K562 (cell line): ENCODE measurements around the gene TESK2.

Experiments used
- CEBPB ChIP-seq: fragments of 450-650 bp; IDR thresholded peaks from 2 replicates; pipeline ENCODE4 v1.6.1; 2016; ENCODE audit warnings: missing genetic modification characterization, missing compliant biosample characterization
- CHD2 ChIP-seq: IDR thresholded peaks from 2 replicates; pipeline ENCODE4 v1.6.1; 2011; ENCODE audit warnings: low read depth, low read length
- CTCF ChIP-seq, 3 experiments: IDR thresholded peaks in 2 of 3; conservative IDR thresholded peaks in 1 of 3; 2 replicates each; pipeline ENCODE4 v1.5.1; 2011 to 2012; ENCODE audit warnings: low read length in 3 of 3, mild to moderate bottlenecking in 3 of 3, control low read depth in 2 of 3, improper control_type of control experiment in 1 of 3, inconsistent platforms in 1 of 3, low read depth in 1 of 3, mixed read lengths in 1 of 3, moderate library complexity in 1 of 3; ENCODE audit not compliant: insufficient read depth in 2 of 3
- EP300 ChIP-seq: IDR thresholded peaks from 2 replicates; pipeline ENCODE4 v1.6.1; 2012; ENCODE audit warnings: low read length, improper control_type of control experiment
- NCOA1 ChIP-seq: fragments of 450-650 bp; IDR thresholded peaks from 2 replicates; pipeline ENCODE4 v1.6.1; 2016; ENCODE audit warnings: low read depth
- NR2F6 ChIP-seq: fragments of 450-650 bp; formaldehyde crosslinking; IDR thresholded peaks from 2 replicates; pipeline ENCODE4 v1.4.0; 2020; ENCODE audit warnings: mild to moderate bottlenecking
- NR4A1 ChIP-seq, 2 experiments: fragments of 250-450 bp in 1 of 2; fragments of 450-650 bp in 1 of 2; sonication (Bioruptor Pico) in 1 of 2; IDR thresholded peaks; 2 replicates each; pipeline versions ENCODE4 v1.4.0 to v1.6.1; 2016 to 2020; ENCODE audit warnings: mild to moderate bottlenecking in 2 of 2, missing compliant biosample characterization in 1 of 2, missing genetic modification characterization in 1 of 2, moderate library complexity in 1 of 2
- PHB ChIP-seq: fragments of 250-450 bp; sonication (Bioruptor Pico); IDR thresholded peaks from 2 replicates; pipeline ENCODE4 v1.5.0; 2021
- POLR2A ChIP-seq: fragments of 450-650 bp; conservative IDR thresholded peaks from 2 replicates; pipeline ENCODE4 v1.6.1; 2016
- TARDBP ChIP-seq: fragments of 450-650 bp; IDR thresholded peaks from 2 replicates; pipeline ENCODE4 v1.6.1; 2016
- ZC3H8 ChIP-seq: fragments of 450-650 bp; IDR thresholded peaks from 2 replicates; pipeline ENCODE4 v1.6.1; 2017
- ZNF586 ChIP-seq: fragments of 450-650 bp; formaldehyde crosslinking; conservative IDR thresholded peaks from 2 replicates; pipeline ENCODE4 v1.4.0; 2020; ENCODE audit warnings: mild to moderate bottlenecking, moderate library complexity
- ZNF740 ChIP-seq, 3 experiments: fragments of 200-800 bp in 1 of 3; sonication (Bioruptor generic) in 1 of 3; sonication (generic) in 1 of 3; formaldehyde crosslinking in 1 of 3; IDR thresholded peaks; 2 replicates each; pipeline versions ENCODE4 v1.6.1 to v1.8.0; 2016 to 2022; ENCODE audit warnings: mild to moderate bottlenecking in 2 of 3, missing compliant biosample characterization in 2 of 3, missing genetic modification characterization in 2 of 3, missing genetic modification reagents in 1 of 3
- ZSCAN29 ChIP-seq: fragments of 450-650 bp; IDR thresholded peaks from 2 replicates; pipeline ENCODE4 v1.6.1; 2017

DNA sequence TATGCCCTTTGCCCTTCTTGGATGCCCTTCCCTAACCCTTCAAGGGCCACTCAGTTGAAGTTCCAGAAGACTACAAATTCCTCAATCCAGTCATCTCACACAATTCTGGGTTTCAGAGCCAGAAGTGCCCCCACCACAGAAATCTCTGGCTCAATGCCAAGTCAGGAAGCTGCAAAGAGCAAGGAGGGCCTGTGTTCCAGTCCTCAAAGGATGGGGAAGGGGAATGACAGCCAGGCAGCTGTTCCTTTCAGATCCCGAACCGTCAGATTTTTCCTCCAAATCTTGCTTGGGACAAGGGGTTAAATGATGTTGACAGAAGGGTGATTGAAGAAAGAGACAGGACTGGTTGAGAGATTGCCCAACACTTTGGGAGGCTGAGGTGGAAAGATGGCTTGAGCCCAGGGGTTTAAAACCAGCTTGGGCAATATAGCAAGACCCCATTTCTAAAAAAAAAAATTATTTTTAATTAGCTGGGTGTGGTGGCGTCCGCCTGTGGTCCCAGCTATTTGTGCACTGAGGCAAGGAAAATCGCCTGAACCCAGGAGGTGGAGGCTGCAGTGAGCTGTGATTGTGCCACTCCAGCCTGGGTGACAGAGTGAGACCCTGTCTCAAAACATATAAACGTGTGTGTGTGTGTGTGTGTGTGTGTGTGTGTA is 165.0 kb downstream of the TESK2 start:
- TF ChIP-seq EP300 (no peak), NCOA1 (no peak), NR4A1 (CRISPR knock-in tag; IDR thresholded peaks at IDR 0.05) (no peak), NR4A1 (tag; IDR thresholded peaks at IDR 0.05) (no peak), ZSCAN29 (no peak), CHD2 (no peak), CEBPB (tag) (peak; percentile 53), ZNF740 (CRISPR knock-in tag; IDR thresholded peaks at IDR 0.05) (no peak), ZNF740 (tag; IDR thresholded peaks at IDR 0.05) (no peak), POLR2A (no peak), ZC3H8 (no peak), PHB (CRISPR knock-in tag) (no peak), CTCF (IDR thresholded peaks at IDR 0.05 in 2 of 3, conservative IDR thresholded peaks at IDR 0.05 in 1 of 3; ENCODE audit: insufficient read depth in 2 of 3, low read depth in 1 of 3, low read length in 3 of 3) (no peak), ZNF586 (CRISPR knock-in tag) (no peak), NR2F6 (CRISPR knock-in tag) (no peak), TARDBP (no peak)
